NCI-H2107 (cell line): ENCODE results near the gene GFOD1.
"Not testable (repeated sequence)": the region's sequence is repeated elsewhere in the genome, so short reads cannot be mapped to it uniquely, and the experiment has no call there.

Experiments
- DNase-seq: peaks from one replicate; lab custom pipeline; 2025; lab: John Stamatoyannopoulos, UW

Gene GFOD1

GRCh38 chr6:13404228-13404891, 83.0 kb downstream of the GFOD1 start:
- no peak for DNase-seq

GRCh38 chr6:13402711-13403110, 84.7 kb downstream of the GFOD1 start:
- no peak for DNase-seq

GRCh38 chr6:13400772-13401171, 86.6 kb downstream of the GFOD1 start:
- no peak for DNase-seq

GRCh38 chr6:13398421-13398994, 88.9 kb downstream of the GFOD1 start:
- DNase-seq: no peak

- DNase-seq: no peak
These were observed 89.4 kb downstream of the GFOD1 start for GRCh38 chr6:13398069-13398381.

- DNase-seq: no peak
These were observed 89.9 kb downstream of the GFOD1 start for GRCh38 chr6:13397359-13398068.

- no peak for DNase-seq
These were observed 91.1 kb downstream of the GFOD1 start for GRCh38 chr6:13396241-13396792.

GRCh38 chr6:13395272-13396237, 91.8 kb downstream of the GFOD1 start:
- DNase-seq: no peak

GRCh38 chr6:13392462-13392861, 94.9 kb downstream of the GFOD1 start:
- no peak for DNase-seq

- DNase-seq: no peak
These were observed 95.9 kb downstream of the GFOD1 start for GRCh38 chr6:13391537-13391936.

GRCh38 chr6:13390658-13391057, 96.7 kb downstream of the GFOD1 start:
- no peak for DNase-seq

- DNase-seq: not testable (repeated sequence)
These were observed 98.2 kb downstream of the GFOD1 start for GRCh38 chr6:13389237-13389636.

GRCh38 chr6:13388769-13389168, 98.6 kb downstream of the GFOD1 start:
- not testable (repeated sequence) for DNase-seq

GRCh38 chr6:13384966-13385365, 102.4 kb downstream of the GFOD1 start:
- DNase-seq: no peak

- no peak for DNase-seq
These were observed 102.9 kb downstream of the GFOD1 start for GRCh38 chr6:13384506-13384905.

GRCh38 chr6:13383328-13384163, 103.9 kb downstream of the GFOD1 start:
- DNase-seq: no peak

- DNase-seq: no peak
These were observed 106.6 kb downstream of the GFOD1 start for GRCh38 chr6:13380761-13381160.

- DNase-seq: no peak
These were observed 108.5 kb downstream of the GFOD1 start for GRCh38 chr6:13378669-13379590.

GRCh38 chr6:13377054-13377758, 110.2 kb downstream of the GFOD1 start:
- no peak for DNase-seq
